HepG2 (cell line): ENCODE measurements around the gene GPR31. TPM values are rescaled to one million over a fixed set of nuclear protein-coding genes. Genes with fewer than 3 reads are reported as not detected.

Experiments
- FOSL1 ChIP-seq: sonication (generic); formaldehyde crosslinking; IDR thresholded peaks from 2 replicates; pipeline ENCODE4 v1.9.0; 2021; ENCODE audit warnings: missing genetic modification reagents, borderline replicate concordance
- HMGXB3 ChIP-seq: sonication (generic); formaldehyde crosslinking; IDR thresholded peaks from 2 replicates; pipeline ENCODE4 v1.4.0; 2020; ENCODE audit warnings: missing genetic modification reagents, borderline replicate concordance
- MIER3 ChIP-seq: IDR thresholded peaks from 2 replicates; pipeline ENCODE4 v1.6.1; 2016; ENCODE audit warnings: missing compliant biosample characterization, borderline replicate concordance
- PREB ChIP-seq: sonication (generic); formaldehyde crosslinking; IDR thresholded peaks from 2 replicates; pipeline ENCODE4 v1.4.0; 2020; ENCODE audit warnings: missing genetic modification reagents
- RNF219 ChIP-seq: sonication (generic); formaldehyde crosslinking; IDR thresholded peaks from 2 replicates; pipeline ENCODE4 v1.5.0; 2020; ENCODE audit warnings: mild to moderate bottlenecking, missing genetic modification reagents
- SKIL ChIP-seq: sonication (generic); formaldehyde crosslinking; IDR thresholded peaks from 2 replicates; pipeline ENCODE4 v1.8.0; 2022; ENCODE audit warnings: missing genetic modification reagents, mild to moderate bottlenecking, moderate library complexity, borderline replicate concordance
- STAT5B ChIP-seq: sonication (generic); formaldehyde crosslinking; IDR thresholded peaks from 2 replicates; pipeline ENCODE4 v1.4.0; 2020; ENCODE audit warnings: missing genetic modification reagents
- THRA ChIP-seq: sonication (generic); formaldehyde crosslinking; IDR thresholded peaks from 2 replicates; pipeline ENCODE4 v1.4.0; 2020; ENCODE audit warnings: missing genetic modification reagents, borderline replicate concordance
- ZKSCAN8 ChIP-seq: IDR thresholded peaks from 2 replicates; pipeline ENCODE4 v1.6.1; 2016; ENCODE audit warnings: borderline replicate concordance, missing genetic modification reagents, missing compliant biosample characterization
- ZNF160 ChIP-seq: sonication (generic); formaldehyde crosslinking; IDR thresholded peaks from 2 replicates; pipeline ENCODE4 v1.8.0; 2022; ENCODE audit warnings: mild to moderate bottlenecking, inconsistent platforms, missing genetic modification reagents
- ZNF350 ChIP-seq: sonication (generic); formaldehyde crosslinking; IDR thresholded peaks from 2 replicates; pipeline ENCODE4 v1.4.0; 2020; ENCODE audit warnings: mild to moderate bottlenecking, low read depth, missing genetic modification reagents, borderline replicate concordance
- ZNF709 ChIP-seq: sonication (generic); formaldehyde crosslinking; IDR thresholded peaks from 2 replicates; pipeline ENCODE4 v1.5.0; 2020; ENCODE audit warnings: mild to moderate bottlenecking, missing genetic modification reagents
- ZNF720 ChIP-seq: sonication (generic); formaldehyde crosslinking; IDR thresholded peaks from 2 replicates; pipeline ENCODE4 v1.4.0; 2020; ENCODE audit warnings: missing genetic modification reagents
- ZSCAN20 ChIP-seq: sonication (generic); formaldehyde crosslinking; IDR thresholded peaks from 2 replicates; pipeline ENCODE4 v1.4.0; 2020; ENCODE audit warnings: missing genetic modification reagents, mild to moderate bottlenecking, borderline replicate concordance
- polyA plus RNA-seq, 8 experiments: library from polyadenylated mRNA; depleted of rRNA in 3 of 8; stranded (reverse) in 7 of 8; unstranded in 1 of 8; fragments of >200 nt; fragmentation: Illumina TruSeq in 4 of 8; extraction: Trizol in 4 of 8; gene quantifications; 2 replicates each; pipeline versions ENCODE4 v1.2.1 to v1.2.3, GENCODE V29; 2011 to 2016; ENCODE audit warnings: low read depth in 4 of 8, missing spikeins in 1 of 8, mixed read lengths in 1 of 8; ENCODE audit not compliant: insufficient read depth in 1 of 8
- total RNA-seq, 5 experiments: library from RNA; depleted of rRNA; stranded (reverse); fragments of >200 nt; fragmentation: Illumina TruSeq; extraction: Trizol; gene quantifications; 2 replicates each; pipeline ENCODE4 v1.2.3, GENCODE V29; 2016; ENCODE audit warnings: low read depth in 1 of 5

Gene GPR31
- total and polyA plus RNA-seq, 2 of the 13 experiments (the other 11 are each of a cell fraction or from before 2014, with no cell fraction given), result not detected

GRCh38 chr6:167122827-167123657 is 34.7 kb downstream of the GPR31 start, which contains the start of gene CCR6 (continued):
- TF ChIP-seq HMGXB3 (CRISPR knock-in tag) (peak; percentile 80; the same call in 1 of the 2 replicates), SKIL (no peak), STAT5B (CRISPR knock-in tag) (no peak), FOSL1 (no peak), MIER3 (peak; percentile 84; the same call in 1 of the 2 replicates), ZNF160 (CRISPR knock-in tag) (0 out of 2 replicates have a peak, but pooled peaks have one; percentile 44), RNF219 (CRISPR knock-in tag) (no peak), PREB (CRISPR knock-in tag) (no peak), ZSCAN20 (CRISPR knock-in tag) (0 out of 2 replicates have a peak, but pooled peaks have one; percentile 40), ZKSCAN8 (peak; percentile 90; the same call in 1 of the 2 replicates), ZNF709 (CRISPR knock-in tag) (no peak), ZNF720 (CRISPR knock-in tag) (no peak), ZNF350 (CRISPR knock-in tag) (no peak), THRA (CRISPR knock-in tag) (peak; percentile 65)
